Measurements from ENCODE around the gene TRIM14.

- TF ChIP-seq FOXA1 (IDR thresholded peaks at IDR 0.05): no peak
- no peak for TF ChIP-seq TARDBP (IDR thresholded peaks at IDR 0.05)
- no peak for TF ChIP-seq BHLHE40 (IDR thresholded peaks at IDR 0.05; ENCODE audit: borderline replicate concordance)
- no peak for TF ChIP-seq SUZ12 (IDR thresholded peaks at IDR 0.05)
- TF ChIP-seq HDGF (IDR thresholded peaks at IDR 0.05; ENCODE audit: borderline replicate concordance): no peak
- no peak for TF ChIP-seq SP1 (IDR thresholded peaks at IDR 0.05)
- no peak for TF ChIP-seq FOXM1 (IDR thresholded peaks at IDR 0.05; ENCODE audit: borderline replicate concordance)
- TF ChIP-seq ELF4 (IDR thresholded peaks at IDR 0.05): no peak
- no peak for TF ChIP-seq PKNOX1 (IDR thresholded peaks at IDR 0.05)
These were observed 42.8 kb upstream of the TRIM14 start for GRCh38 chr9:98161851-98162250.

Data from HEK293T (cell line).